Left forelimb (tissue), 1 donor: Measurements from ENCODE around the gene SOWAHA.
"Not testable (repeated sequence)": the region's sequence is repeated elsewhere in the genome, so short reads cannot be mapped to it uniquely, and the experiment has no call there.

Source experiments
- DNase-seq: peaks from one replicate; pipeline ENCODE4 v3.0.0-alpha.2; 2018; ENCODE audit warnings: low spot score

SOWAHA gene

GRCh38 chr5:132853323-132853722 is 40.2 kb downstream of the SOWAHA start:
- no peak for DNase-seq

DNA sequence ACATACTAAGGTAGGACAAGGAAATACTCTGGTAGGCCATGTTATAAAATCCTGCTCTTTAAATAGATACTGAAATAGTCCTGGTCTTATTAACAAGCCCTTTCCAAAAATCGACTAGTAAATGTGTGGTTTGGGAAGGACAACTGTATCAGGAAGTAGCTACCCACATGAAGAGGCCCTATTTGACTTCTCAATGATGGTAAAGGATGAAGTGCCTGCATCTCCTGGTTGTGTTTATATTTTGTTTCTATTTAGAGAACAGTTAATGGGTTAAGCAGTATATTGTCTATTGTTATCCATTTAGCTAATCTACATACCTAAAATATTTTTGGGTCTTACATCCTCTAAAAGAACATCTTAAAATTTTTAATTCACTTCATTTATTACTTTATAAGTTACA is 40.7 kb downstream of the SOWAHA start:
- DNase-seq, result no peak

DNA sequence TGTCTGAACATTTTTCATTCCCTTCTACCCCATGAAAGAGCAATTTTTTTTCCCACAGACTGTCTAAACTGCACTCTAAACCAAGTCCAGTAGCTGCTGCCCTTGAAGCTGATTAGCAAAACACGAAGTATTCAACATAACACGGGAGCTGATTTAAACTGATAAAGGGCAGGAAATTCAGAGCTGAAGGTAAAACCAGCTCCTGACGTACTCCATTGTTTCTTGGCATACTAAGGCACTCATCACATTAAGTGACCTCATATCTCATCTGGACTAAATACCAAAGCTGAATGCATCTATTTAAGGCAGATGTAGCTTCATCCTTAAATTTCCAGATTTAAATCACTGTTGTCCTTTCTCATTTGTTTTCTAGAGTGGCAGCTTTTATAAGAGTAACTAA is 41.2 kb downstream of the SOWAHA start:
- no peak for DNase-seq

- not testable (repeated sequence) for DNase-seq
These were observed 41.9 kb downstream of the SOWAHA start for GRCh38 chr5:132854992-132855391.

DNA sequence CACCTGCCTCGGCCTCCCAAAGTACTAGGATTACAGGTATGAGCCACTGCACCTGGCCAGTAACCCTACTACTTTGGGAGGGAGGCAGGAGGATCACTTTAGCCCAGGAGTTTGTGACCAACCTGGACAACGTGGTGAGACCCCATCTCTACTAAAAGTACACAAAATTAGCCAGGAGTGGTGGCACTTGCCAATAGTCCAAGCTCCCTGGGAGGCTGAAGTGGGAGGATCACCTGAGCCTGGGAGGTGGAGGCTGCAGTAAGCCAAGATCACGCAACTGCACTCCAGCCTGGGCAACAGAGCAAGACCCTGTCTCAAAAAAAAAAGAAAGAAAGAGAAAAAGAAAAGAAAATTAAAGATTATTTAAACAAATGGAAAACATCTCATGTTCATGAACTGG is 42.9 kb downstream of the SOWAHA start:
- no peak for DNase-seq

GRCh38 chr5:132859889-132860437 is 46.9 kb downstream of the SOWAHA start:
- DNase-seq, result no peak

- no peak for DNase-seq
These were observed 47.6 kb downstream of the SOWAHA start for GRCh38 chr5:132860742-132861141.

DNA sequence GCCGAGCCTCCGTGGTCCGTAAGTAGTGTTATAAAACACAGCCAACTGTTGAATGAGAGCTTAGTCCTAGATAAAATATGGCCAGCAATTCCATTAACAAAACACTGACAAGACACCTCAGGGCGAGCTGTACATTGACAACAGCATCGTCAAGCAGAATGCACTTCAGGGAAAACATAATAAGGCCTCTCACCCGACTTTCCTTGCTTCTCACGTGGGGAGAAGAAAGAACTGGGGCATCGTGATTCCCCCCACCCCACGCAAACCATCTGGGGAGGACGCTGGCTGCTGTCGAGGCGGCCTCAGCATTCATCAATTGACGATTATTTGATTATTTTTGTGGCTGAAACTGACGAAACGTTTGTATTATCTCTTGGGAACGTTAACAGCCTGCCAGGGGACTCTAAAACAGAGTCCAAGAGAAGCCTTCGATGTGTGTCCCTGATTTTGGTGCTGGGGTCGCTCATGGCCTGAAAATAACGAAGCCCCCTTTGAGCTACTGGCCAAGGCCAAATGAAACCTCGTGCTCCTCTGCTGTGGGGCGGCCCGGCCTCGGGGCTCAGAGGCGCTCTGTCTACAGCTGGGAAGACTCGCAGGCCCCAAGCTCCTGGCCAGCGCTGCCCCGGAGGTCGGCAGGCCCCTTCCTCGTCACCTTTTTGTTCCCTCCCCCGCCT is 52.7 kb downstream of the SOWAHA start:
- no peak for DNase-seq
